T-helper 1 cell treated with Interleukin-12 subunit alpha and Interleukin-12 subunit beta and Interleukin-4 antibody, amounts not matched to agents 30 ng/mL and 1 ng/mL, for 36 hours (primary cell): ENCODE results near the gene ELL. TPM values are rescaled to one million over a fixed set of nuclear protein-coding genes. Genes with fewer than 3 reads are reported as not detected.

ENCODE experiments used
- intact Hi-C: fragments of 100-400 bp; cut with micrococcal nuclease; formaldehyde crosslinking; loops from one replicate; pipeline ENCODE4 v1.15.1; 2024
- total RNA-seq: library from RNA; stranded (reverse); gene quantifications from 2 replicates; pipeline ENCODE4 v1.2.3, GENCODE V29; 2022

ELL gene
- total RNA-seq, 1 donor from 2014 or later, result 25.7 TPM

GRCh38 chr19:18427080-18427742 lies 94.7 kb downstream of the ELL start:
- intact Hi-C loops, result loop anchor here (5.0 kb wide), 1 partner anchor 40 kb away; the partner anchor contains the start of gene GDF15

DNA sequence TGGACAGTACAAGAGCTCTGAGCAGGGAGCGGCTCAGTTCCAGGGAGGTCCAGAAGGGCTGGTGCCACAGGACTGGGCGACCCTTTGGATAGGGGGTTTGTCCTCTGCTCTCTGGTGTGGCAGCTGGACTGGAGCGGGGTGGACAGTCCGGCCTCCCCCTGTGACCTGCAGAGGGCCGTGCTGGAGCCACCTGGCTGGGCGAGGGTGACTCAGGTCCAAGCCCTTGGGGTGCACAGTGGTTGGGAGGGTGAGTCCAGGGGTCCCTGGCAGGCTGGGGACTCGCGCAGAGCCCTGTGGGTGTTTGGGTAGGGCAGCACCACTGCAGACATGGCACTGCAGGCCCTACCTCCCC lies 95.5 kb downstream of the ELL start:
- intact Hi-C loops, result loop anchor here (5.0 kb wide), 1 partner anchor 39 kb away; the partner anchor contains the start of gene GDF15

DNA sequence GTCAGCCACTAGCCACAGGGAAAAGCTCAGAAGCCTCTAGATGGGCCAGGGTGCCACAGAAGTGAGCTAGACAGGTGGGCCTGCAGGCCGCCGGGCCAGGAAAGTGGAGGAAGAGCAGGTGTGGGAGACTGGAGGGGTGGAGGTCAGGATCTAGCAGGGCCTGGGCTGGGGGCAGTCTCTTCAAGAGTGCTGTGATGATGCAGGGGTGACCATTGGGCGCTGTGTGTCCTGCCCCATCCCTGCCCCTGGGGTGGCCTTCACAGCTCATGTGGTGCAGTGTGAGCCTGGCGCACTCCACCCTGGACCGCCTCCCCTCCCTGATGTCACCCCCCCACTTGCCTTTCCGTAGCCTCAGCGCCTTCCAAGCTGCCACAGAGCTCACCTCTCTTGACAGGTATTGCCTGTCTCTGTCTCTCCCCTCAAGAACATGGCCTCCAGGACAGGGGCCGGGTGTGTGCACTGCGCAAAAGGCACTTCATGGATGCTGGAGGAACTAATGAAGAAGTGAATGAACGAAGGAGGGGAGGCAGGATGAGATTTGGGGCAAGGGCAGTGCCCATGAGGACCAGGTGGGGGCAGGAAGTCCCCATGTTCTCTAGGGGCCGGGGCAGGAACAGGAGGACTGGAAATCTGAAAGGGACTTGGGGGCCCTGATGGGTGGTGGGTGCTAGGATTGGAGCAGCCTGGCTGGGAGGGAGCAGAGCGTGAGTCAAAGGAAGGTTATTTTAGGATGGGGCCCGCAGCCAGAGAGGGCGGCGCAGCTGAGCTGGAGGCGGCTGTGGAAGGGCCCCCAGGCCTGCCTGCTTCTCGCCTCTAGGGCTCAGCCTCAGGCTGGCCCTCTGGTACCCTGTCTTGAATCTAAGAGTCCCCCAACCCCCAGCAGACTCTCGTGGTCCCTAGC lies 96.1 kb downstream of the ELL start:
- intact Hi-C loops, result loop anchor here (5.0 kb wide), 1 partner anchor 38 kb away; the partner anchor contains the start of gene GDF15

DNA sequence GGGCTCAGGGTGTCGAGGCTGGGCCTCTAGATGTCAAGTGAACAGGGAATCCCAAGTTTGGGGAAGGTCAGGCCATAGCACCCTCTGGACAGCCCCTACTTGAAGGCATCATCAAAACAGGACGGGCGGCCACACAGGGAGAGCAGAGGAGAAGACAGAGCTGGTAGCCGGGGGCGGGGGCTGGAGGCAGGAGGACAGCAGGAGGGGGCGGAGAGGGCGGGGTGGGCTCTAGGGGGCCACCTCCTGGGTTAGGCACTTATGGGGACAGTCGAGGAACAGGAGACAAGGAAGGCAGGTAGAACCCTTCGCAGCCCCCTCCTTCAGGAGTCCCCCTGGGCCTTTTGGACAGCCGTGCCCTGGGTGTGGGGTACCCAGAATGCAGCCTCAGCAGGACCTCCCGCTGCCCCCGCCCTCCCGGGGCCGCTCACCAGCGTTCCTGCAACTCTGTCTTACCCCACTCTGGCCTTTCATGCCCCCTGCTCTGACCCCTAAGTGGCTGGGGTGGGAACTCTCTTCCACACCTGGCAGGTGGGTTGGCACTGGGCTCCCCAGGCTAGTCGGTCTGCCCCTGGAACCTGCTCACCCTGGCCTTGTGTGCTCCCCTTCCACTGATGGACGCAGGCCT lies 96.9 kb downstream of the ELL start:
- intact Hi-C loops, result loop anchor here (5.0 kb wide), 1 partner anchor 38 kb away; the partner anchor contains the start of gene GDF15

DNA sequence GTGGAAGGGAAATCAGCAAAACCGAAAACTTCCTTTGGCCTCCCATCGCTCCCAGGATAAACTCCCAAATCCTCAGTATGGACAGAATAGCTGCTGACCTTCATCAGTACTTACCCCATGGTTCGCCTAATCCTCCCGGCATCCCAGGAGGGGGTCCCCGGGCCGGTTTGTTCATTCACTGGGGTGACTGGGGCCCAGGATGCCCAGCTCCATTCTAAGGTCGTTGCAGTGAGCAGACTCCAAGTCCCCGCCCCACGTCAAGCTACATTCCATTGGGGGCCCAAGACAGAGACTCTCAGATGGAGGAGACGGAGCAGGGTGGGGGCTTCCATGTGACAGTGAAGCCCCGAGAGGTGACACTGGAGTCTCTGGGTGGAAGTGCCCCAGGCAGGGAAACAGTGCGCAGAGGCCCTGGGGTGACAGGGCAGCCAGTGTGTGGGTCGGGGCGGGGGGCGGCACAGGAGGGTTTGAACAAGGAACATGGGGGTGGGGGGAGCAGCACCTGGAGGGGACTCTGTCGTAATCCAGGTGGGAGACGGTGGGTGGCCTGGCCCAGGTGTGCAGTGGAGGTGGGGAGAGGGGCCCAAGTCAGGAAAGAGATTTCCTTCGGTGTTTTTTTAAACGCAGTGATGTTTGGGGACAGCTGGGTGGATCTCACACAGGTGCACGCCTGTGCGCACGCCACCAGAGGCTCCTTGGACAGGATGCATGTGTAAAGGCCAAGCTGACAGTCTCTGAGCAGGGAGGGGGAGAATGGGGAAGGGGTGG lies 97.6 kb downstream of the ELL start:
- intact Hi-C loops, result no loop called here

GRCh38 chr19:18423258-18424020 lies 98.4 kb downstream of the ELL start:
- intact Hi-C loops, result loop anchor here (2.0 kb wide), 1 partner anchor 17 kb away; no protein-coding TSS in a partner anchor

DNA sequence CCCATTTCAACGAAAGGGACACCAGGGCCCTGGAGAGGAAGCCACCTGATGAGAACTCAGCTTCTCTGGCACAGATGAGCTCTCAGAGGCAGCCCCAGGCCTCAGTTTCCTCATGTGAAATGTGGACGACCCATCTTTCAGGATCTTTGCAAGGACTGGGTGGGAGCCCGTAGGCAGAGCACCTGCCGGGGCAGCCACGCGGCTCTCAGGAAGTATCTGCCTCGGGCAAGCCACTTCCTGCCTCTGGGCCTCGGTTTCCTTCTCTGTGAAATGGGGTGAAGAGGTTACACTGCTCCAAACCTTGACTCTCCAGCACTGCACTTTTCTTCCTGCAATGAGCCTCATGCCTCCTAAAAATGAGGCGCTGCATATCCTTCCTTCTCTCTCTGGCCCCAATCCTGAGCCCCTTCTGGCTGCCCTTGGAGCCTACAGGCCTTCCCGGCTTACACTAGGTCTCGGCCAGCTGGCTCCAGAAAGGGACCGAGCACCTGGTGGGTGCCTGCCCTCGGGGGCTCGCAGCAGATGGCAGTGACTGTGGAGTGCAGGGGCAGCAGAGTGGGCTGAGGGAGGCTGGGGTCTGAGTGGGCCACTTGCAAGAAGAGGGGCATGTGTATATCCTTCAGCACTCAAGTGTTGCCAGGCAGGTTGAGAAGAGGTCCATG lies 99.2 kb downstream of the ELL start:
- intact Hi-C loops, result loop anchor here (2.0 kb wide), 1 partner anchor 18 kb away; no protein-coding TSS in a partner anchor

- intact Hi-C loops, result no loop called here
These were observed 100.4 kb downstream of the ELL start for GRCh38 chr19:18421371-18421959.

DNA sequence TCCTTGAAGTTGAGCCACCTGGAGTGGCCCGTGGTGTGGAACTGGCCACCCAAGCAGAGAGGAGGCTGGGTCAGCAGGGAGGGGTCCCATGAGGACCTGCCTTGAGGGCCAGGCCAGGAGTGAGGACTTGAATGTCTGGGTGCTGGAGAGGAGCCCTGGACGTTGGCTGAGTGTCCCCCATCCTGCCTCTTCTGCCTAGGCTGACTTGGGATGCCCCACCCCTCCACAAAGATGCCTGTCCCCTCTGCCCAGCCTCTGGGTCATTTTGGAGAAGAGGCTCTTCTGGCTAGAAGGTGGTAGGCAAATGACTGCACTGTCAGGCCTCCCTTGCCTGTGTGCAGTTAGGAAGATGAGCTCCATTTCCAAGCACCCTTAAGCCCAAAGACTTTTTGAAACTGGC lies 100.9 kb downstream of the ELL start:
- intact Hi-C loops, result no loop called here

- intact Hi-C loops, result loop anchor here (1.0 to 5.0 kb wide), 6 partner anchors 9 to 473 kb away; partner anchors contain the start of genes ELL, MAST3, RAB3A and UPF1
These were observed 102.0 kb downstream of the ELL start for GRCh38 chr19:18419699-18420460.

DNA sequence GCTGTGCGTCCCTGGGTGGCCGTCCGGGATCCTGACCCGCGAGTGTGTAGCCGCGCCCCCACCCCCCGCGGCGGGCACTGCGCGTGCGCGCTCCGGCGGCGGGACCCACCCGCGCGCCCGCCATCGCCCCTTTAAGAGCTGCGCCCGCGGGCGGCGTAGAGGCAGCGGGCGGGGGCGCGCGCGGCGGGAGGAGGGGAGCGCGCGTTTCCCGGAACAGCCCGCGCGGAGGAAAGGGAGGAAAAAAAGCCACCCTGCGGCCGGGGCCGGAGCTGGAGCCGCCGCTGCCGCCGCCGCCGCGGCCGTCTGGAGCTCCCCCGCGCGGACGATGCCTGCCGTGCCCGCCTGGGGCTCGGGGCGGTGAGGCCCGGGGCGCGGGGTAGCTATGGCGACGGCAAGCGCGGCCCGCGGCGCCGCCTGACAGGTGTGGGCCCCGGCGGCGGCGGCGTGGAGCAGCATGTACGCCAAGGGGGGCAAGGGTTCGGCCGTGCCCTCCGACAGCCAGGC lies 102.6 kb downstream of the ELL start, which contains the start of gene SSBP4:
SSBP4 (plus strand) TSS at position 204 of the 504 bp plus-strand sequence; CDS start at position 455, 251 bp downstream.
- intact Hi-C loops, result loop anchor here (1.0 to 5.0 kb wide), 6 partner anchors 10 to 472 kb away; partner anchors contain the start of genes ELL, MAST3, RAB3A and UPF1

- intact Hi-C loops, result loop anchor here (1.0 to 5.0 kb wide), 6 partner anchors 11 to 471 kb away; partner anchors contain the start of genes ELL, MAST3, RAB3A and UPF1
These were observed 103.2 kb downstream of the ELL start for GRCh38 chr19:18418483-18419194.

- intact Hi-C loops, result loop anchor here (2.0 to 5.0 kb wide), 4 partner anchors 213 to 471 kb away; partner anchors contain the start of genes MAST3, RAB3A and UPF1
These were observed 103.8 kb downstream of the ELL start for GRCh38 chr19:18418029-18418482.

GRCh38 chr19:18417250-18418028 lies 104.4 kb downstream of the ELL start:
- intact Hi-C loops, result loop anchor here (2.0 to 5.0 kb wide), 4 partner anchors 213 to 470 kb away; partner anchors contain the start of genes MAST3, RAB3A and UPF1

GRCh38 chr19:18416778-18417249 lies 105.1 kb downstream of the ELL start:
- intact Hi-C loops, result loop anchor here (5.0 kb wide), 3 partner anchors 320 to 470 kb away; partner anchors contain the start of genes MAST3 and UPF1
